DLD1 (cell line): ENCODE measurements around the gene DNHD1.

Experiments
- in situ Hi-C: cut with HindIII; loops from 2 replicates; pipeline ENCODE4 v1.10.0; 2017; ENCODE audit warnings: low sequenced_read_pairs

Gene DNHD1

DNA sequence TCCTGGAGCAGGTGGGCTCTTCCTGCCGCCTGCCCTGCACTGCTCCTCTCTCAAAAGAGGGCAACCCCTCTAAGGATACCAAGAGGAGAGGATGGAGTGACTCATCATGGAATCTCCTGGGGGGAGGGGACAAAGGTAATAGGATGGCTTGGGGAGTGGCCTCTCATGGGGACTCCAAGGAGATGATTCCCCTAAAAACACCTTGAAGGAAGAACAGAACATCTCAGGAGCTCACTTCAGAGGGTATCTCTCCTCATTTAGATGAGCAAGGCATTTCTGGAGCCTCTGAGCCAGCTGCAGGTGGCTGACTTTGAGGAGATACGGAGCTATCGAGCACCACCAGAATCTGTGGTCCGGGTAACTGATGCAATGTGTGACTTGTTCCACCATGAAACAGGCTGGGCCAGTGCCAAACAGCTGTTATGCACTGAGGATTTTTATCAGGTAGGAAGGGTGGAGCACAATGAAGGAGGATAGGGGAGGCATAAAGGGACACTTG, 66.1 kb downstream of the DNHD1 start:
- in situ Hi-C loops = no loop called here

DNA sequence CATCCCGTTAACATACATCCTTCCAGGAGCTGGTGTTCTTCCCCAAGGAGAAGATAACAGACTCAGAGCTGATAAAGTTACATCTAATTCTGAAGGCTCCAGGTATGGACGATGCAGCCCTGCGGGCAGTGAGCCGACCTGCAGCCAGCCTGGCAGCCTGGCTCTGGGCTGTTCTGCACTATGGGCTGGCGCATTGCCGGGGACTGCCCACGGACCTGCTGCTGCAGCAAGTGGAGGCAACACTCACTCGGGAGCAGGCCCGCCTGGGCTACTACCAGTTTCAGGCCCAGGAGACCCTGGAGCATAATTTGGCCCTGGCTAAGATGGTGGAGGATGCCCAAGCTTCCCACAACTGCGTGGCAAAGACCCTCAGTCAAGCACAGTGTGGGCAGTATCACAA, 66.6 kb downstream of the DNHD1 start:
- in situ Hi-C loops = no loop called here

DNA sequence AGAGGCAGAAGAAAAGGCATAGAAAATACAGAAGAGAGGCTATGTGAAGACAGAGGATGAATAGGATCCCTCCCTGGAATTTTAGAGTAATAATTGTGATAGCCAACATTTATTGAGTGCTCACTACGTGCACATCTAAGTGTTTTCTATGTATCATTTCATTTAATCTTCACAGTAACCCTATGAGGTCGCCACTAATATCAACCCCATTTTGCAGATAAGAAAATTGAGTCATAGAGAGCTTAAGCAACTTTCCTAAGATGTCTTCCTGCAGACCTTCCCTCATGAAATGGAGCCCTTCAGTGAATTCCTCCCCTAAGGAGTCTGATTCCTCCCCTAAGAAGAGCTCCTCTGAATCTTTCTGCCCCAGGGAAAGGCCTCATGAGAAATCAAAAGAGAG, 68.2 kb downstream of the DNHD1 start:
- in situ Hi-C loops = no loop called here

GRCh38 chr11:6565988-6566703, 69.1 kb downstream of the DNHD1 start:
- in situ Hi-C loops = no loop called here

DNA sequence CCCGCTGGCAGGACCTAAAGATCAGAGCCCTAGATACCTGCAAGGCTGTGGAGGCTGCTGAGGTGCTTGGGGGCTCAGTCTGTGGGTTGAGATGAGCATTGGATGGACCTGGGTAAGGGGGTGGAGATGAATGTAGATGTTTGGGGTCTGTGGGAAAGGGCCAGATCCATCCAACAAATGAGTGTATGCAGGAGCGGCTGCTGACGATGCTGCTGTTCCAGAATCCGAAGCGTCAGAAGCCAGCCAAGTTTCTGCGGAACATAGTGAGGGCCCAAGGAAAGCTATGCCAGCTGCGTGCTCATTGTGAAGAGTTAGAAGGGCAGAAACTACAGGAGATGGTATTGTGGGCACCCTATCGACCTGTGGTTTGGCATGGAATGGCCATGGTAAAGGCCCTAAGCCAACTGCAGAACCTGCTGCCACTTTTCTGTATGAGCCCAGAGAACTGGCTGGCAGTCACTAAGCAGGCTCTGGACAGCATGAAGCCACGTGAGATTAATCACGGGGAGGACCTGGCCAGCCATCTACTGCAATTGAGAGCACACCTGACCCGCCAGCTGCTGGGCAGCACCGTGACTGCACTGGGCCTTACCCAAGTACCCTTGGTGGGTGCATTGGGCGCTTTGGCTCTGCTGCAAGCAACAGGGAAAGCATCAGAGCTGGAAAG, 69.8 kb downstream of the DNHD1 start:
- in situ Hi-C loops = no loop called here

DNA sequence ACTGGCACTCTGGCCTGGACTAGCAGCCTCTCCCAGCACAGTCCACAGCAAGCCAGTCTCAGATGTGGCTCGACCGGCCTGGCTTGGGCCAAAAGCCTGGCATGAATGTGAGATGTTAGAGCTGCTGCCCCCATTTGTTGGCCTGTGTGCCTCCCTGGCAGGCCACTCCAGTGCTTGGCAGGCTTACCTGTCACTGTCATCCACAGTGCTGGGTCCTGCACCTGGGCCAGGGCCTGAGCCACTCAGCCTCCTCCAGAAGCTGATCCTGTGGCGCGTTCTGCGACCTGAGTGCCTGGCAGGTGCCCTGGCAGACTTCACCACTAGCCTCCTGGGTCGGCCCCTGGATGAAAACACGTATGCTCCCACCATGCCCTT, 70.3 kb downstream of the DNHD1 start:
- in situ Hi-C loops = no loop called here

DNA sequence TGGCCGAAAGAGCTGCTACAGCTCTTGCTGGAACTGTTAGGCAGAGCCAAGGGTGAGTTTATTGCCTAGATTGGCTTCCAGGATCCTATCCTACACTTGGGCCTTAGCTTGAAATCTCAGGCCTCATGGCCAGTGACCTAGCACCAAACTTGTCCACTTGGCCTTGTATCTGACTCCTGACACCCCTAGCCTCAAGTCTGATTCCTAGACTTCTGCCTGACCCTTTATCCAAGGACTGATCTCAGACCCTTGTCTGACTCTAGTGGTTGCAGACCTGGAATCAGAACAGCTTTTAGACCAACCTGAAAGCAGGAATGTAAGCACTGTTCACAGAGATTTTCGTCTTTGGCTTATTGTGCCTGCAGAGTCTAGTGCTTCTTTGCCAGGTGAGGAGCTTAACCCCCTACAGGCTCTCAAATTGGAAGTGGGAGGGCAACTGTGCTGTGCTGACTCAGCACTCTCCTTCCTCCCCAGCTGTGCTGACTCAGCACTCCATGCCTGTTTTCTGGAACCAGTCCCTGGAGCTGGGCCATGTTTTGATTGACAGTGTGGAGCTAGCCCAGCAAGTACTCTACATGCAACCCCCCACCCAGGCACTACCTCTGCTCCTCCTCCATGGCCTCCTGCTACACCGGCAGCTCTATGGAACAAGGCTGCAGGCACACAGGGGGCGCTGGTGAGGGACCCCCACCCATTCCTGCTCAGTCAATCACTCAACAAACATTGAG, 71.3 kb downstream of the DNHD1 start:
- in situ Hi-C loops = no loop called here

DNA sequence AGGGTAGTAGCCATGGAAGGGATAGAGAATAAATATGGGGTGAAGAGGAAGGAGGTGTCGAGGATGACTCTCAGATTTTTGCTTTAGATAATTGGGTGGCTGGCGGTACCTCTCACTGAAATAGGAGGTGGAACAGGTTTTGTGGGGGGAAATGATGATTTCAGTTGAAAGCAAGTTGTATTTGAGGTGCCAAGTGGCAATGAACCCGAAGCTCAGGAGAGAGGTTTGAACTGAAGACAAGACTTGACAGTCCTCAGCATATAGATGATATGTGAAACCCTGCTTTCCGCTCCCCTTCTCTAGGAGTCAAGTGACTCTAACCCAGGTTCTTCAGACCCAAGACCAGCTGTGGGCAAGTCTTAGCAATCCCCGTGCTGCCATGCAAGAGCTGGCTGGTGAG, 72.6 kb downstream of the DNHD1 start:
- in situ Hi-C loops = no loop called here

DNA sequence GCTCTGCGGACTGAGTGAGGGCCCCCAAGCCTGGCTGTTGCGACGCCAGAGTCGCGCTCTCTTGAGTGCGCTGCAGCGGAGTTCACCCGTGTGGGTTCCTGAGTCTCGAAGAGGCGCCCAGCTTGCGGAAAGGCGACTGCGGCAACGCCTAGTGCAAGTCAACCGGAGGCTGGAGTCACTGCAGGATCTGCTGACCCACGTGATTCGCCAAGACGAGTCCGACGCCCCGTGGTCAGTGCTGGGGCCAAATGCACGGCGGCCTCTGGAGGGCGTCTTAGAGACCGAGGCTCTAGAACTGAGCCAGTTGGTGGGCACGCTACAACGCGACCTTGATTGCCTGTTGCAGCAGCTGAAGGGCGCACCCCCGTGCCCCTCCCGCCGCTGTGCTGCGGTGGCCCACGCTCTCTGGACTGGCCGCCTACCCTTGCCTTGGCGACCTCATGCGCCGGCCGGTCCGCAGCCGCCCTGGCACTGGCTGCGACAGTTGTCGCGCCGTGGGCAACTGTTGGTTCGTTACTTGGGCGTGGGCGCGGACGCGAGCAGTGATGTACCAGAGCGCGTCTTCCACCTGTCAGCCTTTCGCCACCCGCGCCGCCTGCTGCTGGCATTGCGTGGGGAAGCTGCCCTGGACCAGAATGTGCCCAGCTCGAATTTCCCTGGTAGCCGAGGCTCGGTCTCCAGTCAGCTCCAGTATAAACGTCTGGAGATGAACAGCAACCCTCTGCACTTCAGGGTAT, 73.8 kb downstream of the DNHD1 start:
- in situ Hi-C loops = no loop called here

DNA sequence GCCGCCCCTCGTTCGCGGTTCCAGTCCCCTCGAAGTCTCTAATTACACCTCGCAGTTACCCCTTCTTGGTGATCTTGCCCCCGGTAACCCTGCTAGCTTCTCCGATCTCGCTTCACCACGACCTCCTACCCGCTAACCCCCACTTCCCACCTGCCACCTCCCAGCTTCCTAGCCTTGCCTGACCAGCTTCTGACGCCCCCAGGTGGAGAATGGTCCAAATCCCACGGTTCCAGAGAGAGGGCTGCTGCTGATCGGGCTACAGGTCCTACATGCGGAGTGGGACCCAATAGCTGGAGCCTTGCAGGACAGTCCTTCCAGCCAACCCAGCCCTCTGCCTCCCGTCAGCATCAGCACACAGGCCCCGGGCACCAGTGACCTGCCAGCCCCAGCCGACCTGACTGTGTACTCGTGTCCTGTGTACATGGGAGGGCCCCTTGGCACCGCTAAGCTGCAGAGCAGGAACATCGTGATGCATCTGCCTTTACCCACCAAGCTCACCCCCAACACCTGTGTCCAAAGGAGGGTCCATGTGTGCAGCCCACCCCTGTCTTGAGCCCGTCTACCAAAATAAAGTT, 74.4 kb downstream of the DNHD1 start:
- in situ Hi-C loops = no loop called here

DNA sequence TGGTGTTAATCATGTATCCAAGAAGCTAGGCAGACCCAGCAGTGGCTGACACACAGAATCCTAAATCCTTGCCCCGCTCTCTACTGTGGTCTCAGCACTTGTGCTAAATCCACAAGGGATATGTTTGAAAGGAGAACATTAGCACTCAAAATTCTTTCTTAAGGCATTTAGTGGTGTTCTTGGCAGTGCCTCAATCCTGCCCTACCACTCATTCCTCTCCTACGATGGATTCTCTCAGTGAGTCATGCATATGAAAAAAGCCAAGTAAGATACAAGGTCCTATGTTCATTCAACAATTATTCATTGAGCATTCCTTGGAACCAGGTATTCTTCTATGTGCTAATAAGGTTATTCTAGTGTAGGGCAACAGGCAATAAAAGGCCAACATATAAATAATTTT, 75.1 kb downstream of the DNHD1 start:
- in situ Hi-C loops = no loop called here

- in situ Hi-C loops = no loop called here
Measured at GRCh38 chr11:6574816-6575715, 78.0 kb downstream of the DNHD1 start.

DNA sequence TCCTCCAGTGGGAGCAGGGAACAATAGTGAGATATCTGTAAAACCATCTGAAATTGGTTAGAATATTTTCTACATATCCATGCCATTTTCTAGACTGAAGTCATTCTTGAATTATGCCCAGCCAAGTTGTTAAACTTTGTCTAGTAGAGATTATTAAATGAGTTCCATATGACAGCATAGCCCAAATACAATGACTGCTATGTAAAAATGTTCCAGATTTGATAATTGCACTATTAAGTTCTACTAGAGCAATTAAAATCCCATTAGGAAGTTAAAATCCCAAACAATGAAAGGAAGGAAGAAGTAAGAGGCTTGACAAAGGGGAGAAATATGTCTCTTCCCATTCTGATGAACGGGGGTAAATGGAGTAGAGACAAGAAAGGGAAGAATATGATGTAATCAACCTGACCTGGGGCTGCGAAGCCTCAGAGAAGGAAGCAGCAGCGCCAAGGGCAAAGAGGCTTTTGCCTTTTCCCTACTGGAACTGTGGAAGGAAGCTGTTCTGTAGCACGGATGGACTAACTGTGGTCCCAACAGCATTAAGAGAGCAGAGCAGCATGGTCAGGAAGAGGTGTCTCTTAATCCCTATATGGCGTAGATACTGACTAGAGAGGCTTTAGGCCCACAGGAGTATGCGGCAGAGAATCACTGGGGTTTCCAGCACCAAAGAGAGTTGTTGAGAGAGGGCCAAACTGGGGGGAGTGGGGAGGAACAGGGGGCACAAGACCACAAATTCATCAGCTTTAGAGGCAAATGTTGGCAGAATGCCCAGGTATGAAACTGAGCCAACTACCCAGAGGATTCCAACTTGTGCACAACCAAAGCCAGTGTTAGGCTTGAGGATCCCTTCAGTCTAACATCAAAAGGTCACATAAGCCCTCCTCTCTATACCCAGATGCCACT, 79.6 kb downstream of the DNHD1 start:
- in situ Hi-C loops = no loop called here

DNA sequence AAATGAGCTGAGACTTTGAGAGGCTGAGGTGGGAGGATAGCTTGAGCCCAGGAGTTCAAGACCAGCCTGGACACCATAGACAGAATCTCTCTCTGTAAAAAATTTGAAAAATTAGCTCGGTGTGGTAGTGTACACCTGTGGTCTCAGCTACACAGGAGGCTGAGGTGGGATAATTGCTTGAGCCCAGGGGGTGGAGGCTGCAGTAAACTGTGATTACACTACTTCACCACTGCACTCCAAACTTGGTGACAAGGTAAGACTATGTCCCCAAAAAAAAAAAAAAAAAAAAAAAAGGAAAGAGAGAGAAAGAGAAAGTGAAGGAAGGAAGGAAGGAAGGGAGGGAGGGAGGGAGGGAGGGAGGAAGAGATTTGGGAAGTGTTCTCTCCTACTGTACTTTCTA, 81.1 kb downstream of the DNHD1 start:
- in situ Hi-C loops = no loop called here

DNA sequence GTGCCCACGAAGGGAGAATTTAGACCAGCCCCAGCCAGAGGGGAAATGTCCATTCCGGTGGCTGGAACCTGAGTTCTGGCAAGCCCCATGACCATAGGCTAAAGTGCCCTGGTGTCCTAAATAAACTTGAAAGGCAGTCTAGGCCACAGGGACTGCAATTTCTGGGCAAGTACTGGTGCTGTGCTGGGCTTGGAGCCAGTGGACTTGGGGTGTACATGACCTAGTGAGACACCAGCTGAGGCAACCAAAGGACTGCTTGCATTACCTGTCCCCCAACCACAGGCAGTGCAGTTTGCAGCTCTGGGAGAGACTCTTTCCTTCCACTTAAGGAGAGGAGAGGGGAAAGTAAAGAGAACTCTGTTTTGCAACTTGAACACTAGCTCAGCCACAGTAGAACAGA, 82.6 kb downstream of the DNHD1 start:
- in situ Hi-C loops = no loop called here

DNA sequence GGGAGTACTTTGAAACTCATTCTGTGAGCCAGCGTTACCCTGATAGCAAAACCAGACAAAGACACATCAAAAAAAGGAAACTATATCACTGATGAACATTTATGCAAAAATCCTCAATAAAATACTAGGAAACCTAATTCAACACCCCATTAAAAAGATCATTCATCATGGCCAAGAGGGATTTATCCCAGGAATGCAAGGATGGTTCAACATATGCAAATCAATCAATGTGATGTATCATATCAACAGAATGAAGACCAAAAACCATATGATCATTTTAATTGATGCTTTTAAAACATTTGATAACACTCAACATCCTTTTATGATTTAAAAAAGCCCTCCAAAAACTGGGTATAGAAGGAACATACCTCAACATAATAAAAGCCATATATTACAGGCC, 86.5 kb downstream of the DNHD1 start:
- in situ Hi-C loops = no loop called here

GRCh38 chr11:6584528-6584927, 87.4 kb downstream of the DNHD1 start:
- in situ Hi-C loops = no loop called here

DNA sequence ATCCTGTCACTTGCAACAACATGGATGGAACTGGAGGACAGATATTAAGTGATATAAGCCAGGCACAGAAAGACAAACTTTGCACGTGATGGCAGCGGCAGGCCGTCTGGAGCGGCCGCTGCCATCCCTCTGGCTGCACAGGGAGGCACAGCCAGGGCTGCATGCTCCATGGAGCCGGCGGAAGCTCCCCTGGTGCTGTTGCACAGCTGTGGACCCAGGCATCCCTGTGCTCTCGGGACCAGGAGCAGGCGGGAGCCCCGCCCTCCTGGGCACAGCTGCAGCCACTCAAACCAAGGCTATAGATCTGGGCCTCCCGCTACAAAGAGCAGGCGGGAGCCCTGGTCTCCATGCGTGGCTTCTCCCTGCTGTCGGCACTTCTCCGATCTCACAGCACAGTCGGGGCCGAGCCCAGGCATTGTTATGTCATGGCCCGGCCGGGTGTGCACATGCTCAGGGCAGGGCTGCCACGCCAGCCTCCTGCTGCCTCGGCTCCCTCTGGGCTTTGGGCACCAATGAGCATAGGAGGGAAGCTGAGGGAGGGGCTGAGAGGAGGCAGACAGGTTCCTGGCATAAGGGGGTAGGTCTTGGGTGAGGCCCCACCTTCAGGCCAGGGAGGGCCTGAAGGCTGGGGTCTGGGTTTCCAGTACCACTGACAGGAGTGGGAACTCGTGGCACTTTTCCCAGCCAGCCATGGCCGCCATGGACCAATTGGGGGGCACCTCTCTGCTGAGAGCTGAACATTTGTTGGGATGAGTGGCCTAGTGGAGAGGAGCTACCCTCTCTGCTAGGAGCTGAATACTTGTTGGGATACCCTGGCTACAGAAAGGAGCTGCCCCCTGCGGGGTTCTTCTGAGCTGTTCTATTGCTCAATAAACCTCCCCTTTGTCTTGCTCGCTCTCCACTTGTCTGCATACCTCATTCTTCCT, 89.6 kb downstream of the DNHD1 start:
- in situ Hi-C loops = no loop called here
